Amniotic stem cell (primary cell): ENCODE results near the gene PSMD4.
"Not testable (repeated sequence)": the region's sequence is repeated elsewhere in the genome, so short reads cannot be mapped to it uniquely, and the experiment has no call there.

Experiments used
- DNase-seq: peaks from one replicate; lab custom pipeline; 2025; lab: John Stamatoyannopoulos, UW

PSMD4 gene

DNA sequence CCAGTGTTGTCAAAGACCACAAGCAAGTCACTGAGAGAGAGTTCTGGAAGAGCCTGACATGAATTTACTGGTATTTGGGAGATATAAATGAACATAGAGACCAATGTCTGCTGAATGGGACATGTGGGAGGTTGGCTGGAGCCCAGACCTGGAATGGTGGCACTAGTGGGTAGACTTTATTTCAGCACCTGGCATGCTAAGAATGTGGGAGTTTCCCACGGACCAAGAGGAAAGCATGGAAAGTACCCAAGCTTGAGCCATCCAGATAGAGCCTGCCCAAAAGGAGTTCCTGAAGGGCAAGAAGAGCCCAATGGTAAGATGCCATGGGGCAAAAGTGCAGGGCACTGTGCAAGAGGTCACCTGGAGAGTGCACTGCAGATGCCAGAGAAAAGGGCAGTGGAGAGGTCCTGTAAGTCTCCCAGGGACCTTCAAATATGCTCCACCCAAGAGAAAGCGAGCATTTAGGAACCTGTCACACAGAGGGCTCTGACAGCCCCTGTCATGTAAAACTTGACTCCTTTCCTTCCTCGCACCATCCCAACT is 19.5 kb downstream of the PSMD4 start:
- DNase-seq, result no peak

DNA sequence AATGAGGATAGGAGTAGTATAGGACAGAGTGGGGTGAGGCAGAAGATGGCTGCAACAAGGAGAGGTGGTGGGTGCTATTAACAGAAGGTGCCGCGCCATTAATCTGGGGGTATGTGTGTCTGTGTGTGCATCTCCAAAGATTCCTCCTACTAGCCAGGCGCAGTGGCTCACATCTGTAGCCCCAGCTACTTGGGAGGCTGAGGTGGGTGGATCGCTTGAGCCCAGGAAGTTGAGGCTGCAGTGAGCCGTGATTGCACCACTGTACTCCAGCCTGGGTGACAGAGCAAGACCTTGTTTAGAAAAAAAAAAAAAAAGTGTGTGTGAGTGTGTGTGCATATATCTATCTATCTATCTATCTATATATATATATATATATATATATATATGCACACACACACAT is 20.8 kb downstream of the PSMD4 start:
- DNase-seq, result not testable (repeated sequence)

DNA sequence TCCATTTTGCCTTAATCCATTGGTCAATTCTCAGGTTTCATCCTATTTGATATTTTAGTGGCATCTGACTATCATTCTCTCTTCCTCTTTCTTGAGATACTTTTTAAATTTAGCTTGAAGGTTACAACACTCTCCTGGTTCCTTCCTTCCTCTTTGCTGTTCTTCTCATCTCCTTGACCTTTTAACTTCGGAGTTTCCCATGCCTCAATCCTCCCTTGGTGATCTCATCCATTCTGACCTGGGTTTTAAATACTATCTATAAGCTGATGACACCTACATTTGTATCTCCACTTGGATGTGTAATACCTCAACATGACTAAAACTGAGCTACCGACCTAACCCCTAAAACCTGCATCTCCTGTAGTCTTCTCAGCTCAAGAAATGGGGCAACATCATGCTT is 22.7 kb downstream of the PSMD4 start:
- no peak for DNase-seq

DNA sequence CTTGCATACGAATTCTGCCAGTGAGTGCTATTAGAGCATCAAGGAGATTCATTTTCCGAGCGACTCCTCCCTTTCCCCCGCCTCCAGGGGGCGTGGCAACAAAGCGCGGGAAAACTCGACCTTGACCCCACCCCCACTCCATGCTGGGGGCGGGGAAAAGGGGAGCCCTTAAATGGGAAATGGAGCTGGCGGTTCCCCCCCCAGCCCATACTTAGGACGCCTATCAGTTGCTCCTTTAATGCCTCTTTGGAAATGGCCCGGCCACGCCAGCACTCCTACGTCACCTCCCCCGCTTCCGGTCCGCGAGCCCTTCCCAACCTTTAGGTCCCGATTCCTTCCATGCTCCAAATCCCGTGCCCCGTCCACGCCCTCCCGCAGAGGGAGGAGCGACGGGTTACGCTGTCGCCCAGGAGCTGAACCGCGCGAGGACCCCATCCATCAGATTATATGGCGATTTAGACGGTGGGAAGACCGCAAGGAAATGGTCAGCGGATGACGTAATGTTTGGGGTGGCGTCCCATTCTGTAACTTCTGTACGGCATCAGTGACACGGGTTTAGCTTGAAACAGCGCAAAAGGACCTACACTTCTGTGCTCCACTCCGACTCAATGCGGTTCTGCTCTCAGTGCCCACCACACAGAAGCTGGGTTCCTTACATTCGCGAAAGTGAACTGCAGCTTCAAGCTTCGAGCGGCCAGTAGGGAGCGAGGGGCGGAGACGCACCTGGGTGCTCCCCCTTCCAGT is 26.9 kb downstream of the PSMD4 start:
- peak; percentile 92 for DNase-seq

DNA sequence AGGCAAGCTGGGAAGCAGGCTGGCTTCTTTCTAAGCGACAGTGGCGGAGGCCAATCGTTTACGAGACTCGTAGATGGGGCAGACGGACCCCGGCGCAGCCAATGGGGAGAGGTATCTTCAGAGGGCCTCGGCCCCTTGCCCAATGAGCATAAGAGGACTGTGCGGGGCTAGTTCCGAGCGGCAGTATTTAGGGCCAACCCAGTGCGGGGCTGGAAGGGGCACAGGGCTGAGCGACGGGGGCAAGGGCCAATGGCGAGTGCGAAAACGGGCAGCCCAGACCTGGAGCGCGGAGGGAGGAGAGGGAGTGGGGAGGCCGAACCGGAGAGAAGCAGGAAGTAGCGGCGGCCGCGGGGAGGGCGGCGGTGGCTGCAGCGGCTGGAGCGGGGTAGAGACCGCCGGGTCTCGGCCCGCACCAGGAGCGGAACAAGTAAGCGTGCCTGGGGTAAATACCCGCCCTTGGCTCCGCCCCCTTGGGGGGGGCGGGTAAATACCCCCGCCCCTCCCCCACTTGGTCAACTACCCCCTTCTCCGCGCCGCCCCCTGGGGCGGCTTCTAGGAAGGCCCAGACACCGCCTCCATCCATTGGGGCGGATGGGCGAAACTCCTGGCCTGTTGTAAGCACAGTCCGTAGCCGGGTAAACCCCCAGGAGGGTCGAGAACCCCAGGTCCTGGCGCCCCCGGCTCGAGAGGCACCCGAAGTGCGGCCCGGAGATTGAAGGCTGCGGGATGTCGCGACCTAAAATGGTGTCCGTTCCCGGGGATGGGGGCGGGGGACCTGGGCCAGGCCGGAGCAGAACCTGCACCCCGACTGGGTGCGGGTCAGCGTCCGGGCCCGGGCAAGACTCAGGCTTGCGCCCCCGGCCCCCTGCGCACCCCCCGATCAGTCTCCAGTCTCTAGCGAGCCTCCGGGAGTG is 27.7 kb downstream of the PSMD4 start, which contains the start of gene ZNF687:
TSS of gene ZNF687 (plus strand) at position 331 of the 914 bp plus-strand sequence. CDS start 3,993 bp downstream, outside the sequence.
- peak; percentile 100 for DNase-seq

DNA sequence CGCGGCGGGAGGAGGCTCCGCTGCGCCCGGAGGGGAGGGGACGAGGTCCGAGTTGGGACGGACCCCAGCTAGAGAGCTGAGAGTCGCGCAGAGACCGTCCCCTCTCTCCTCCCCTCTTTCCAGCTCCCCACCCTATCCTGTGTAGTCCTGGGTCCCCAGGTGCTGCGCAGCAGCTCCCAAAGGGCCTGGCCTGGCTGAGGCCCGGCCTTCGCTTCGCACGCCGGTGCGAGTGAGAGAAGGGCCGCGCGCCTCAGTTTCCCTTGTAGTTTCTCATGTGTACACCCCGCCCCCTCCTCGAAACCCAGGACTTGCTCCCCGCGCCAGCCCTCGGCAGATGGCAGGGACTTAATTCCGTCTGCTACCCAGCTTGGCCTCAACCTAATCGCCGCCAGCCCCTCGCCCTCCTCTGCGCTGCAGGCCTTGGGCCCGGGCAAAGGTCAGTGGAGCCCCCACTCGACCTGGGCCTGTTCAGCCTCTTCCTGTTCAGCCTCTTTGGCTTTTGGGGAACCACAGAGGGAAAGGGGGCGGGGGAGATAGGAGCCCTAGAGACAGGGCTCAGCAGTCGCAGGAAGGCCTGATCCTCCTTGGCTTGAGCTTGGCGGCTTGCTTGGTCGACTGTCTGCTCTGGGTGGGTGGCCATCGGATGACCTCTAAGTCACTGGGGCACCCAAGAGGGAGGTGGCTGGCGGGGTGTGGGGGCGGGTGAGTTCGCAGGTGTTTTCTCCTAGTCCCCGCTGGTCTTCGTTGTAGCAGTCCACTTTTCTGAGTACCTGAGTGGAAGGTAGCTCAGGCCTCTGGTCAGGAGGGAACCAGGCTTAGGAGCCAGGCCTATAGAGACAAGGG is 28.6 kb downstream of the PSMD4 start:
- DNase-seq, result peak; percentile 4

DNA sequence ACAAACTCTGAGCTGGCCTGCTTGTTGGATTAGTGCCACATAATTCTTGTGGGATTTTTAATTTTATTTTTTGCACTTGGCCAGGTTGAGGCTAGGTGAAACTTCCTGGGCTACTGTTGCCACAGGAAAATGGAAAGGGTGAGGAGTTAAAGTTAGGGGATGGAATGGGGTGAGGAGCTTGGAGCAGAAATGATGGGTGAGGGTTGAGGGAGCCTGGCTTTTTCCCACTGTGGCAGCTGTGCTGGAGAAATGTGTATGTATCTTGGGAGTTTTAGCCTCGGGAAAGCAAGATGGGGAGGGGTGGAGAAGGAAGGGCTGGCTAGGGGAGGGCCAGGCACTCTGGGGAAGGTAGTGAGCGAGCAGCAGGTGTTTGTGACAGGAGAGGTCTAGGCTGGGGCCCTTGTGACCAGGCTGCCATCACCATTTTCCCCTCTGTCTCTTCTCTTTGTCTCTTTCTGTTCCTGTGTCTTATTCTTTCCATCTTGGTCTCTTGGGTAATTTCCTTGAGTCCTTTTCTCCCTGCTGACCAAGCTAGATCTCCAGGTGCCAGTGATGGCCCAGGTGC is 29.6 kb downstream of the PSMD4 start:
- DNase-seq, result no peak

DNA sequence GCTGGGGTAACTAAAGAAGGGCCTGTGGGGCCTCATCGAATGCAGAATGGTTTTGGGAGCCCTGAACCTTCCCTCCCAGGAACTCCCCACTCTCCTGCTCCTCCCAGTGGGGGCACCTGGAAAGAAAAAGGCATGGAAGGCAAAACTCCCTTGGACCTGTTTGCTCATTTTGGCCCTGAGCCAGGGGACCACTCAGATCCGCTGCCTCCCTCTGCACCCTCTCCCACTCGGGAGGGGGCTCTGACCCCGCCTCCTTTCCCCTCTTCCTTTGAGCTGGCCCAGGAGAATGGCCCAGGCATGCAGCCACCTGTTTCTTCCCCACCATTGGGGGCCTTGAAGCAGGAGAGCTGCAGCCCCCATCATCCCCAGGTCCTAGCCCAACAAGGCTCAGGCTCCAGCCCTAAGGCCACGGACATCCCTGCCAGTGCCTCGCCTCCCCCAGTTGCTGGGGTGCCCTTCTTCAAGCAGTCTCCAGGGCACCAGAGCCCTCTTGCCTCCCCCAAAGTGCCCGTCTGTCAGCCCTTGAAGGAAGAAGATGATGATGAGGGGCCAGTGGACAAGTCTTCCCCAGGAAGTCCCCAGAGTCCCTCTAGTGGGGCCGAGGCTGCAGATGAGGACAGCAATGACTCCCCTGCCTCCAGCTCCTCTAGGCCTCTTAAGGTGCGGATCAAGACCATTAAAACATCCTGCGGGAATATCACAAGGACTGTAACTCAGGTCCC is 32.2 kb downstream of the PSMD4 start:
- DNase-seq, result no peak

DNA sequence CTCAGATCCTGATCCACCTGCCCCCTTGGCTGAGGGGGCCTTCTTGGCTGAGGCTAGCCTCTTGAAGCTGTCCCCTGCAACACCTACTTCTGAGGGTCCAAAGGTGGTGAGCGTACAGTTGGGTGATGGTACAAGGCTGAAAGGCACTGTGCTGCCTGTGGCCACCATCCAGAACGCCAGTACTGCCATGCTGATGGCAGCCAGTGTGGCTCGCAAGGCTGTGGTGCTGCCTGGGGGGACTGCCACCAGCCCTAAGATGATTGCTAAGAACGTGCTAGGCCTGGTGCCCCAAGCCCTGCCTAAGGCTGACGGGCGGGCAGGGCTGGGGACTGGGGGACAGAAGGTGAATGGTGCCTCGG is 32.8 kb downstream of the PSMD4 start:
- no peak for DNase-seq

DNA sequence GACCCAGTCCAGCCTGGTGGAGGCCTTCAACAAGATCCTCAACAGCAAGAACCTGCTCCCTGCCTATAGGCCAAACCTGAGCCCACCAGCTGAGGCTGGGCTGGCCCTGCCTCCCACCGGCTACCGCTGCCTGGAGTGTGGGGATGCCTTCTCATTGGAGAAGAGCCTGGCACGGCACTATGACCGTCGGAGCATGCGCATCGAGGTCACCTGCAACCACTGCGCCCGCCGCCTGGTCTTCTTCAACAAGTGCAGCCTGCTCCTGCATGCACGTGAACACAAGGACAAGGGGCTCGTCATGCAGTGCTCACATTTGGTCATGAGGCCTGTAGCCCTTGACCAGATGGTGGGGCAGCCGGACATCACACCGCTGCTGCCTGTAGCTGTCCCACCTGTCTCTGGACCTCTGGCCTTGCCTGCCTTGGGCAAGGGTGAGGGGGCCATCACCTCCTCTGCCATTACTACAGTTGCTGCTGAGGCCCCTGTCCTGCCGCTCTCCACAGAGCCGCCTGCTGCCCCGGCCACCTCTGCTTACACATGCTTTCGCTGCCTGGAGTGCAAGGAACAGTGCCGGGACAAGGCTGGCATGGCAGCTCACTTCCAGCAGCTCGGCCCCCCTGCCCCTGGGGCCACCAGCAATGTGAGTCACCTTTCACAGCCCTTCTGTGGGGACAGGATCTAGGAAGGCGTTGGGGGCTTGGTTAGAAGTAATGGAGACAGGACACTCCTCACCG is 33.4 kb downstream of the PSMD4 start:
- DNase-seq, result no peak

DNA sequence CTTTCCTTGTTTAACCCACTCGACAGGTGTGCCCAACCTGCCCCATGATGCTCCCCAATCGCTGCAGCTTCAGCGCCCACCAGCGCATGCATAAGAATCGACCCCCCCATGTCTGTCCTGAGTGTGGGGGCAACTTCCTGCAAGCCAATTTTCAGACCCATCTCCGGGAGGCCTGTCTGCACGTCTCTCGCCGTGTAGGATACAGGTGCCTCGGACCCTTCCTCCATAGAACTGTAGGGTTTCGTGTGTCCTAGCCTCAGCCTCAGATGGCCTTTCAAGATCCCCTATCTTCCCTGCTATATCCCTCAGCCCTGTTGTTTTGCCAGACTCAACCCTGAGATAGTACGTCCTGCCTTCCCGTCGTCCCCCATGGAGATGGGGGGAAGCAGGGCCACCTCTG is 34.0 kb downstream of the PSMD4 start:
- no peak for DNase-seq

DNA sequence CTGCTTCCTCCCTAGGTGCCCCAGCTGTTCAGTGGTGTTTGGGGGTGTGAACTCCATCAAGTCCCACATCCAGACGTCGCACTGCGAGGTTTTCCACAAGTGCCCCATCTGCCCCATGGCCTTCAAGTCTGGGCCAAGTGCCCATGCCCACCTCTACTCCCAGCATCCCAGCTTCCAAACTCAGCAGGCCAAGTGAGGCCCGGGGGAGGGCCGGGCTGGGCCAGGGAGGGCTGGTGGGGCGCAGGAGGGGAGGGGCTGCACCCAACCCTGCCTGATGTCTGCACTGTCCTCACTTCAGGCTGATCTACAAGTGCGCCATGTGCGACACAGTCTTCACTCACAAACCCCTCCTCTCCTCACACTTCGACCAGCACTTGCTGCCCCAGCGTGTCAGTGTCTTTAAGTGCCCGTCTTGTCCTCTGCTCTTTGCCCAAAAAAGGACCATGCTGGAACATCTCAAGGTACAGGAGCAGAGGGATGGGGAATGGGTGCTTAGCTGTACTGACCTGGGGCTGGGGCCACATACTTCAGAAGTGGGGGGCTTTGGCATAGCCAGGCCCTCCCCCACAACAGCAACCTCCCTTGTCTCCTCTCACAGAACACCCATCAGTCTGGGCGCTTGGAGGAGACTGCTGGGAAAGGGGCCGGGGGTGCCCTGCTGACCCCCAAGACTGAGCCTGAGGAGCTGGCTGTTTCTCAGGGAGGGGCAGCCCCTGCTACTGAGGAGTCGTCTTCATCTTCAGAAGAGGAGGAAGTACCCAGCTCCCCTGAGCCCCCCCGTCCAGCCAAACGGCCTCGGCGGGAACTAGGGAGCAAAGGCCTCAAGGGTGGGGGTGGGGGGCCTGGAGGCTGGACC is 34.8 kb downstream of the PSMD4 start:
- DNase-seq, result no peak

DNA sequence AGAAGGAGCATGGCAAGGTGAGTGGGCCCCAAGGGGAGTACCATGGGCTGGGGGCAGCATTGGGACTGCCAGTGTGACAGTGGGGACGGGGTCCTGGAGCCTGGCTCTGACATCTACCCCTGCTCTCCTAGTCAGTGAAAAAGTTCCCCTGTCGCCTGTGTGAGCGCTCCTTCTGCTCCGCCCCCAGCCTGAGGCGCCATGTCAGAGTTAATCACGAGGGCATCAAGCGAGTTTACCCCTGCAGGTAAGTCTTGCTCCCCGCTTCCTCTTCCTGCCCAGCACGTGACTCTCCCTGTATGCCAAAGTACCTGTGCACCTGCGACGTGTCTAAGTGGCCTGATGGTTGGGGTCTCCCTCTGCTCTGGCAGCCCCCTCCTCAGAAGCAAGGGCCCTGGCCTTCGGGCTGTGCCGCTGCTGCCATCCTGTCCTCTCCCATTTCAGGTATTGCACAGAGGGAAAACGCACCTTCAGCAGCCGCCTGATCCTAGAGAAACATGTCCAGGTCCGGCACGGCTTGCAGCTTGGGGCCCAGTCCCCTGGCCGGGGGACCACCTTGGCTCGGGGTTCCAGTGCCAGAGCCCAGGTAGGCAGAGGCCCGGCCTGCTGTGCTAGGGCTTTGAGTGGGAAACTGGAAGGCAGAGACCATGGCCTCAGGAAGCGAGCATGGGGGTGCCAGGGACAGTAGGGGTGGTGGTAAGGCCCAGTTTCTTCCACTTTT is 35.6 kb downstream of the PSMD4 start:
- no peak for DNase-seq

DNA sequence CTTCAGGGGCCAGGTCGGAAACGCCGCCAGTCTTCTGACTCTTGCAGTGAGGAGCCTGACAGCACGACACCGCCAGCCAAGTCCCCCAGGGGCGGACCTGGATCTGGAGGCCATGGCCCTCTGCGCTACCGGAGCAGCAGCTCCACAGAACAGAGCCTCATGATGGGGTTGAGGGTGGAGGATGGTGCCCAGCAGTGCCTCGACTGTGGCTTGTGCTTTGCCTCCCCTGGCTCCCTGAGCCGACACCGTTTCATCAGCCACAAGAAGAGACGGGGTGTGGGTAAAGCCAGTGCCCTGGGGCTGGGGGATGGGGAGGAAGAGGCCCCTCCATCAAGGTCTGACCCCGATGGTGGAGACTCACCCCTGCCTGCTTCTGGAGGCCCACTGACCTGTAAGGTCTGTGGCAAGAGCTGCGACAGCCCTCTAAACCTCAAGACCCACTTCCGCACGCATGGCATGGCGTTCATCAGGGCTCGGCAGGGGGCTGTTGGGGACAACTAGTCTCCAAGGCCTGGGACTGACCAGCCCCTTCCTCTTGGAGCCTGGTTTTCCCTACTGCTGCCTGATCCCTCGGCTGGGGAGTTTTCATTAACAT is 36.3 kb downstream of the PSMD4 start:
- DNase-seq, result no peak

DNA sequence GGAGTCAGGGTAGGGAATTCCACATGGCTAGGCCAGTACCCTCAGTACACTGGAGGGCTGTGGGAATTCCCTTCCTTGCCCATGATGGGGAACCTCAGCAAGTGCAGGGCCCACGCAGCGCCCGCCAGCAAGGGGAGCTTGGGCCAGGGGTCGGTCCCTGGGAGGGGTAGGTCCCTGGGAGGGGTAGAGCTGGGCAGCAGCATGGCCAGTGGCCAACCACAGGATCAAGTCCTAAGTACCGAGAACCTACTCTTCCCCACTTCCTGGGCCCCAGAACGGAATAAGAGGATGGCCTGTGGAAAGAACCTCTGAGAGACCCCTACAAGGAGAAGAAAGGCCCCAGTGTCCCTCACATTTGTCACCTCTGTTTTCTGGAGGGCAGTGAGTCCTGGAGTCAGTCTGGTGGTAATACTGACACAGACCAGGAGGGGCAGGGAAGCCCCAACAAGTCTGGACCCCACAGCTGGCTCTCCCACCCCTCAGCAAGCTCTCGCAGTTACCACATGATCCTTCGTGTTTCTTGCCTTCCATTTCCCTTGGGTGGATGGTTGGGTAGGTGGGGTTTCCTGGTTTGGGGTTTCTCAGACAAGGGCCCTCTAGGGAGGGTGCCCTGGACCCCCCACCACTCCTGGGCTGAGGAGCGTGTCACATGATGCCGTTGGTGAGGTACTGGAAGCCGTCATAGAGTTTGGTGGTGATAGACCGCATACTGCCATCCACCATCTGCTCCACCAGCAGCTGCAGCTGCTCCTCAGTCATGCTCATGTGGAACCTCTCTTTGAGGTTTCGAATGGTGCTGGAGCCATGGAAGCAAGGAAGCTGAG is 37.9 kb downstream of the PSMD4 start:
- no peak for DNase-seq

DNA sequence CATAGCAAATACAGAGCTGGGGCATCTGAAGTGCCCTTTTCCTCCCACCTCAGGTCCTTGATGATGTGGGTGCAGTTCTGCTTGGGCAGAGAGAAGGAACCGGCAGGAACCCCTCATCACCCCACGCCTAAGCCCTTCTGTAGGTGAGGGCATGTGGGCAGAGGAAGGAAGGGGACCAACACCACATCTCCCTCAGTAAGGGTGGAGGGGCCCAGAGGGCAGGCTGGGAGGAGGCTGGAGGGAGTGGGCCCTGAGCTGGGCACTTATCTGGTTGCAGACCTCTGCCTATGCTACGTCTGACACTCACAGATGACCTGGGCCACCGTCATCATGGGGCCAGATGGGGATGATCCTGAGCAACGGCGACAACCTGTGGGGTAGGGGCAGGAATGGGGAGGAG is 38.6 kb downstream of the PSMD4 start:
- DNase-seq, result no peak

DNA sequence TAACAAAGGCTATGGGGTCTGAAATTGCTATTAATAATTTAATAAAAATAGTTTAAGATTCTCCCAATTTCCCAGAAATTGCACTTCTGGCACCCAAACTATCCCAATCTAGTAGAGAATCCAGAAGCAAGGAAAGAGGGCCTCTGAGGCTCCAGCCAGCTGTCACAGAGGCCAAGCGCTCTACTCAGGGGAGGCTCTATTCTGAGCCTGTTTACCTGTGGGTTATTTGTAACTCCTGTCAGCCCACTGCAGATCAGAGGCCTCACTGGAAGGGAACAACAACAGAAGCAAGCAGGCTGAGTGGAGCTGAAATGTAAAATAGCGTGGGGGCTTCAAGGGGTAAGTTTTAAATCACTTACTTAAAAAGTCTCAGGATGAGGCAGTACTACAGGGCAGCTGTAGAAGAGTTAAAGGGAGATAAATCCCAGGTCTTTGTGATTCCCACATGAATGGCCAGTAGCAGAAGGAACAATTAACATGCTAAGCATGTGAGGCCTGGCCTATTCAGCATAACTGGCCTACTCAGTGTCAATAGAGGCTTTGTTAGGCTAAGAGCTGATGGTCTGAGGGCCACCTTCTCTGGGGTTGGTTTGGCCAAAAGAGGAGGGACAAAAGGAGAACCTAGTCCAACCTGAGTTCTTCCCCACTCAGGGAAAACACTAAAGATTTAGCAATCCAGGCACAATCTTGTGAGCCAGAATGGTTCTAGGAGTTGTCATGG is 40.4 kb downstream of the PSMD4 start:
- DNase-seq, result no peak
